HG02981 (cell line): ENCODE measurements around the gene CORO7.

ENCODE experiments used
- ATAC-seq: cut with Tn5 transposase; IDR thresholded peaks from one replicate; pipeline ENCODE4 v1.9.1; 2021; ENCODE audit warnings: mild to moderate bottlenecking, moderate library complexity; ENCODE audit not compliant: unreplicated experiment

The CORO7 gene

GRCh38 chr16:4324492-4325252 is 91.7 kb downstream of the CORO7 start:
- ATAC-seq = no peak

GRCh38 chr16:4323845-4324488 is 92.4 kb downstream of the CORO7 start:
- ATAC-seq = no peak

- ATAC-seq = no peak
Observed at GRCh38 chr16:4323071-4323844, 93.1 kb downstream of the CORO7 start.

GRCh38 chr16:4322121-4323052 is 94.0 kb downstream of the CORO7 start:
- ATAC-seq = no peak

GRCh38 chr16:4321286-4322120 is 94.9 kb downstream of the CORO7 start:
- no peak for ATAC-seq

GRCh38 chr16:4320571-4321137 is 95.7 kb downstream of the CORO7 start:
- no peak for ATAC-seq

GRCh38 chr16:4319454-4320421 is 96.7 kb downstream of the CORO7 start:
- ATAC-seq = no peak

- no peak for ATAC-seq
Observed at GRCh38 chr16:4318967-4319366, 97.4 kb downstream of the CORO7 start.

- ATAC-seq = no peak
Observed at GRCh38 chr16:4318451-4318910, 97.9 kb downstream of the CORO7 start.

GRCh38 chr16:4317532-4318450 is 98.6 kb downstream of the CORO7 start:
- ATAC-seq = no peak

- ATAC-seq = no peak
Observed at GRCh38 chr16:4316864-4317531, 99.4 kb downstream of the CORO7 start.

- no peak for ATAC-seq
Observed at GRCh38 chr16:4316108-4316863, 100.1 kb downstream of the CORO7 start.

GRCh38 chr16:4315186-4316107 is 100.9 kb downstream of the CORO7 start, which contains the start of gene GLIS2:
GLIS2 (plus strand) TSS chr16:4316067; CDS start chr16:4332281, 16,214 bp downstream.
- no peak for ATAC-seq

GRCh38 chr16:4314532-4315185 is 101.7 kb downstream of the CORO7 start:
- ATAC-seq = no peak
